NCI-H1105 (cell line): ENCODE data around the gene SORCS2.

Experiments used
- DNase-seq: peaks from one replicate; lab custom pipeline; 2025; lab: John Stamatoyannopoulos, UW

SORCS2 gene

GRCh38 chr4:7338059-7338452, 145.7 kb downstream of the SORCS2 start:
- DNase-seq = no peak

- DNase-seq = no peak
Observed at GRCh38 chr4:7338876-7339623, 146.7 kb downstream of the SORCS2 start.

DNA sequence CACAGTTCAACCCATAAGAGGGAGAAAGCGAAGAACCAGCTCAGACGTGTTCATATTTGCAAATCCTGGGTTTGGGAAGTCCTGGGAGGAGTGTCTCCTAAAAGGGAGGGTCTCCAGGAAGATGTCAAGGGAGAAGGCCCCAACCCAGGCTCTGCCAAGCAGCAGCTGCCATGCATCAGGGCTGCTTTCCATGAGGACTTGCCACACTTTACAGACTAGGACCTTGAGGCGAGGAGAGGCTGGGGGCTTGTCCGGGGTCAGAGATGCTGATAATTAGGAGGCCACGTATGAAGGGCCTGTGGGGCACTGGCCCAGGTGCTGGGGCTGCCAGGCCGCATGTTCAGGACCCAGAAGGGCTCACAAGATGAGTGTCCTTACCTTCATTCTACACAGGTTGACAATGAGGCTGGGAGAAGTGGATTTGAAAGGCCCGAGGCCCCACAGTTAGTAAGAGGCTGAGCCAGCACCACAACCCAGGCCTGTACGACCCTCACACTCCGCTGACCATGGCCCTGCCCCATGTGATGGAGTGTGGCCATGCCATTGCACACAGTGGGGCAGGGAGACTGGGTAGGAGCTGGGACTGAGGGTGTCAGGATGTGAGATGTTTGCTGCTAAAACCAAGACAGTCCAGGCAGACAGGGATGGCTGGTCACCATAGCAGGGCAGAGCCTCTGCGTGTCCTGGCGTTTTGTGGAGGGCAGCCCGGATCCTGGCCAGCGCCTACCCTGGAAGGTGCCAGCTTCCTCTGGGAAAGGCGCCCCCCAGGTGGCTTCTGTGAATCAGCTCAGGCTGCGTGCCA, 147.6 kb downstream of the SORCS2 start:
- no peak for DNase-seq

GRCh38 chr4:7340553-7341433, 148.5 kb downstream of the SORCS2 start:
- no peak for DNase-seq

GRCh38 chr4:7341491-7342222, 149.3 kb downstream of the SORCS2 start:
- DNase-seq = no peak

- no peak for DNase-seq
Observed at GRCh38 chr4:7342223-7343080, 150.1 kb downstream of the SORCS2 start.

DNA sequence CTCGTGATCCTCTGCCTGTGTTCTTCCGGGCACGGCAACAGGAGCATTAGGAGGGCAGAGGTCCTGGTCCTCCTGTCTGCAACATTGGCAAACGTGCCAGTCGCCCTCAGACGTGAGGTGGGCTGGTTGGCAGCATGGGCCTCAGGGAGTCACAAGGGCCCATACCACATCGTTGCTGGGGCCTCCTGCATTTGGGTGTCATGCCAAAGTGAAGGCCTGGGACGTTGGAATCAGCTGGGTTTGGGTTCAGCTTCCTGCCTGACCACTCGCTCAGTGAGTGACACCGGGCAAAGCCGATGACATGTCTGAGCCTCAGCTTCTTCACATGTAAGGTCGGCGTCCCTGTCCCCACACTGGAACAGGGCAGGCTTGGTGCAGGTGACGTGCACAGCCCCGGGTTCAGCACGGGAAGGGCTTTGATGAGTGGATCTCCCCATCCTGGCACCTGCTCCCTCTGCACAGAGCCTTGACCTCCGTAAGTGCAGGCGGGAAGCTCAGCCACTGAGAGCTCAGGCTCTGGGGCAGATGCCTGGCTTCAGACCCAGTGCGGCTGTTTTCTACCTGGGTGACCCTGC, 150.8 kb downstream of the SORCS2 start:
- DNase-seq = no peak

DNA sequence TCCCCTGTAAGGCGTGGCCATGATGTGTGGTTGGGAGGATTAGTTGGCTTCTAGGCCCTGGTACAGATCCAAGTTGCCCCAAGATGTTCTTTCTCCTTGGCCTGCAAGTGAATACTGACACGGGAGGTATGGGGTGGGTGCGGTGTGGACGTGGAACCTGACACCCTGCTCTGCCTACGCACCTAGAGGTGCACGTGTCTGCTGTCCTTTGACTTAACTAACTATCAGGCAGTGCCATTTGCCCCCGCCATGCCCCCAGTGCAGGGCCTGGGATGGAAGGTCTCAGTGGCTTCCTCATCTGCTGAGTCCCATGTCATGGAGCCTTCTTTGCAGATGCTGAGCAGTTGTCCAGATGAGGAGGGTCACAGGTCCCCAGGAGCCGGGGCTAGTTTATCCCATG, 151.6 kb downstream of the SORCS2 start:
- no peak for DNase-seq

DNA sequence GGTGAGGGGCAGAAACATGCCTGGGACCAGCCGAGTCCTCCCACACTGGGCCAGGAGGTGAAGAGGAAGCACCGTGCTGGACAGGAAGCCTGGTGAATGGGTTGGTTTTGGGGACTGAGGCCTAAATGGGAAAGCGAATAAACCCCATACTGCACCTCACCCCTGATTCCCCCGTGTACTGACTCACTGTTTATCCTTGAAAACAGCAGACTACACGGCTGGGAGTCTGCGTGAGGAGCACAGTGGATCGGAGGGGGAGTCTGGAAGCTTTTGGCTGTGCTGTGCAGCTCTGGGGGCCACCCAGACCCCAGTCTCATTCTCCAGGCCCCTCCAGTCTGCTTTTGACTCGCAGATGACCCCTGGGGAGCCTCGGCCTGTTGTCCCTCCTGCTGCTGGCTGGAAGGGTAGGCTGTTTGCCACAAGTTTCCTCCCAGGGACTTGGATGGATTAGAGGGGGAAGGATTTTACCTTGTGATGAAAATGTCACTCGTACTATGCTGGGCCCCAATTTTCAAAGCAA, 152.4 kb downstream of the SORCS2 start:
- no peak for DNase-seq

- no peak for DNase-seq
Observed at GRCh38 chr4:7347981-7348380, 155.6 kb downstream of the SORCS2 start.

DNA sequence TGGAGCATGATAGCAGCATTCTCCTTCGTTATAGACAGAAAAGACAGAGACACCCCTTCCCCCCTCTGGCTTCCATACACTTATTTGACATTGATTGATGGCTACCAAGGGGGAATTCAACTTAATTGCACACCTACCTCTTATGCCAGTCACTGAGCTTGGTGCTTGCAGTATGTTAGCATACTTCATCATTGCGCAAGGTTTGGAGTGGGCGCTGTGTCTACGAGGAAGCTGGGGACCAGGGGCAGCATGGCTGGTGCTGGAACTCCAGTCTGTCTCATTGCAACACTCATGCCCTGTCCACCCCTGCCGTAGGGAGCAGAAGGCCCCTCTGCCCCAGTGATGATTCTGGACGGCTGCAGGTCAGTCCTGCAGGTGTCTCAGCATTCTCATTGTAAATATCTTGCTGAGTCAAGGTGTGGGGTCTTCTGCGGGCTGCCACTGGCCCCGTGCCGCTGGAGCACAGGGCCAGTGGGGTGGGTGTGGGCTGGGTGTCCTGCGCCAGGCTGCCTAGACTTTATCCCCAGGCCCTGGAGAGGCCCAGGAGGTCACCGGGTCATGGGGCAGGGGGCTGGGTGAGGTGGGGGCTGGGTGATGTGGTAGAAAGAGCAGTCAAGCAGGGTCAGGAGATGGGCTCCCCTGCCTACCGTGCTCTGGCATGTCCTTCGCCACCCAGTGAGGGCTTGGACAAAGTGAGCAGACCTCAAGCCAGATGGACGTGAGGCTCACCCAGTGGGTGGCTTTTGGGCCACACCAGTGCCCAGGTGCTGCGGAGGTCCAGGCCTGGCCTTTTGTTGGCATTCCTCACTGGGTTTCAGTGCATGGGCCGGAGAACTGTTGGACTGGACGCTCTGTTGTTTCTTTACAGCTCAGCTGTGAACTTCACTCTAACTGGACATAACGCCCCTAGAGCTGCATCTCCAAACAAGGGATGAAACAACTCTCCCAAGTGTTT, 156.9 kb downstream of the SORCS2 start:
- no peak for DNase-seq

DNA sequence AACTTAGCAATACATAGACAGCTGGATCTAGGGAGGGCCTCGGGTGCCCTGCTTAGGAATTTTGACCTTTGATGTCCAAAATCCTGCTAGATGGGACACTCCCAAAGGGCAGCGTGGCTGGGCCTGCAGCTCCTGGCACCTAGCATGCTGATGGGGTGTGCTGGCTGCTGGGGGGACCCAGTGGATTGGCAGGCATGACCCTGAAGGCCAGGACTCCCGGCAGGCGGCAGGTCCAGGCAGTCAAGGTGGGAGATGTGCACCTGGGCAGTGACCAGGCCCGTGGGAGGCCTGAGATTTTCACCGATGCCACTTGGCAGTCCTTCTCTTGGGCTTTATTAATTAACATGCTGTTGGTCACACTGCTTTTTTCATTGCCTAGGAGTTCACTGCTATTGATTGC, 158.1 kb downstream of the SORCS2 start:
- DNase-seq = no peak

GRCh38 chr4:7351014-7351413, 158.7 kb downstream of the SORCS2 start:
- no peak for DNase-seq

DNA sequence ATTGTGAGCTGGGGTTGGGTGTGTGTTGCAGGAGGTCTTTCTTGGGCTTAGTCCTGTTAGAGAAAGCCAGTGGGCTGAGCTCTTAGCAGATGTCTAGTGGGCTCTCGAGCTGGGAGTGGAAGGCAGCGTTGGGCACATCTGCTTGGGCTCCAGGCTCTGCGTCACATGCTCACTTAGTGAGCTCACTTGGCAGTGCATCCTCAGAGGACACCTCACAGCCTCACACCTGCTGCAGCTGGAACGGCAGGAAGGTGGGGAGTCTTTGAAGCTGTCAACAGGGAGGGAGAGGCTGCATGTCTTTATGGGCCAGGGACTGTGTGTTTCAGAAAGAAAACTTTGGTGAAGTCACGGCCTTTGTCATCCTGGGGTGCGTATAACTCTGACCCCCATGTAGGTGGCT, 160.1 kb downstream of the SORCS2 start:
- peak; percentile 54 for DNase-seq

DNA sequence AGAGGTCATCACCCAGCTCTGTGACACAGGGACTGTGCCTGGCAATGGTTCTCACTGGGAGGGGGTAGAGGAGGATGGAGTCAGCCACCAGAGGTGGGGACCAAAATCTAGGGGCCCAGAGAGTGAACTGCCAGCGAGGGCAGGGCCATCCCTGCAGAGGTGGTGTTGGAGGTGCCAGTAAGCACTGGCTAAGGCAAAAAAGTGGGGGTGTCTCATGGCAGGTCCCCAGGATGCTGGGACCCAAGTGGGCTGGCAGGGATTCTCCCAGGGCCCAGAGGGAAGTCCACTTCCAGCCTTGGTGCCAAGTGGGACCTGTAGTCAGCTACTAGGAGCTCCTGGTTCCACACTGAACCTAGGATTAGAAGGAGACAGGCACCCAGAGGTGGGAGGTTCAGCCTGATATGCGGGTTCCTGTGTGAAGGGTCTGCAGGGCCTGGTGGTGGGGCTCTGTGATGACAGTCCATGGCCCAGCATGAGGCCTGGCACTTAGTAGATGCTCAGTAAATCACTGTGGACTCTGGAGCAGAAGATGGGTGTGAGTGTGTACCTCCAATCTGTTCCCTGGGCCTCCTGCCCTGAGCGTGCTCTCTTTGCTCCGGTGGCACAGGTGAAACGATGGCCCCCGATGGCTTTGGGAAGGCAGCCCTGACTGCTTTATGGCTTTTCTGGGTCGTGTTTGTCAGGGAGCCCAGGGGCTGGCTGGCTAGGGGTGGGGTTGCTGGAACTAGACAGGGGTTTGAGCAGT, 160.9 kb downstream of the SORCS2 start:
- no peak for DNase-seq

- no peak for DNase-seq
Observed at GRCh38 chr4:7353846-7354610, 161.7 kb downstream of the SORCS2 start.

DNA sequence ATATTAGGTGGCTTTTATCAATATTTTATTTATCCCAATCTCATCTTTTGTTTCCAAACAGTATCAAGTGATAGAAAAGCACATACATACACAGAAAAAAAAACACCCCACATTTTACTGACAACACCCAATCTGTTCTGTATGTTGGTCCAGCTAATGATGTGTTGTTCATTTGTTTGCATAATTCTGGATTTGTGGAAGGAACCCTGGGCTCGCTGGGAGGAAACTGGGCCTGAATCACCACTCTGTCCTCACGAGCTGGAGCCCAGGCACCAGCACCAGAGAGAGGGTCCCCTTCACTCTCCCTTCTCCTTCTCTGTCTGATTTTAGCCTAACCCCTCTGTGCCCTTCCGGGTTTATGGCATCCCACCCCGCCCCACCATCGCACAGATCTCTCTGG, 162.6 kb downstream of the SORCS2 start:
- no peak for DNase-seq

DNA sequence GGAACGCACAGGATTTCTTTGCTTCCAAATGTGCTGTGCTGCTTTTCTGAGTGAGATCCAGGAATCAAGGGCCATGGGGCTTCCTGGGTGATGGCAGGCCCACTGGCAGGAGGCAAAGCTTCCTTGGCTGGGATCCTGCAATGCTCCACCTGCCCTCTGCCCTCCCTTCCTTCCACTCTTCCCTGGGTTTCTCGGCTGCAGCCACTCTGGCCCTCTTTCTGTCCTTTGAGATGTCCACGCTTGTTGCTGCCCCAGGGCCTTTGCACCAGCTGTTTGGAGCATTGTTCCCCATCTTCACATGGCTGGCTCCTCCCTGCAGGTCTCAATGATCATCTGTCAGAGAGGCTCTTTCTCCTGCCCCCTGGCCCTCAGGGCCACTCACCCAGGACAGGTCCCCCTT, 163.5 kb downstream of the SORCS2 start:
- no peak for DNase-seq
